Stimulated activated CD4-positive, alpha-beta T cell treated with anti-CD3 and anti-CD28 coated beads, TNF-alpha, amount 100 ng/mL, for 48 hours (primary cell): Measurements from ENCODE around the gene SLC12A2.

Source experiments
- DNase-seq, 3 donors: peaks; one replicate each; pipeline ENCODE4 v3.0.0-alpha.2; 2020; ENCODE audit warnings: low read depth in 3 of 3

Gene SLC12A2

GRCh38 chr5:128097224-128097623, 13.7 kb downstream of the SLC12A2 start:
- DNase-seq = no peak

- no peak for DNase-seq
Observed at GRCh38 chr5:128097781-128098180, 14.2 kb downstream of the SLC12A2 start.

- no peak for DNase-seq
Observed at GRCh38 chr5:128099944-128100343, 16.4 kb downstream of the SLC12A2 start.

GRCh38 chr5:128100860-128101557, 17.4 kb downstream of the SLC12A2 start:
- DNase-seq = no peak

- no peak for DNase-seq
Observed at GRCh38 chr5:128101676-128102075, 18.1 kb downstream of the SLC12A2 start.

- DNase-seq = no peak
Observed at GRCh38 chr5:128105203-128105602, 21.6 kb downstream of the SLC12A2 start.

GRCh38 chr5:128109138-128109537, 25.6 kb downstream of the SLC12A2 start:
- DNase-seq = no peak

GRCh38 chr5:128109766-128110165, 26.2 kb downstream of the SLC12A2 start:
- no peak for DNase-seq

GRCh38 chr5:128111818-128112448, 28.4 kb downstream of the SLC12A2 start:
- DNase-seq = no peak

- DNase-seq = no peak
Observed at GRCh38 chr5:128116445-128116844, 32.9 kb downstream of the SLC12A2 start.

GRCh38 chr5:128118214-128118613, 34.6 kb downstream of the SLC12A2 start:
- DNase-seq = no peak

- no peak for DNase-seq
Observed at GRCh38 chr5:128121651-128122050, 38.1 kb downstream of the SLC12A2 start.

GRCh38 chr5:128123936-128124335, 40.4 kb downstream of the SLC12A2 start:
- no peak for DNase-seq

- DNase-seq = no peak
Observed at GRCh38 chr5:128126241-128126640, 42.7 kb downstream of the SLC12A2 start.

GRCh38 chr5:128132499-128132898, 48.9 kb downstream of the SLC12A2 start:
- no peak for DNase-seq

- no peak for DNase-seq
Observed at GRCh38 chr5:128135286-128135685, 51.7 kb downstream of the SLC12A2 start.

GRCh38 chr5:128143911-128144310, 60.3 kb downstream of the SLC12A2 start:
- DNase-seq = no peak

GRCh38 chr5:128144491-128144890, 60.9 kb downstream of the SLC12A2 start:
- no peak for DNase-seq

GRCh38 chr5:128146671-128147070, 63.1 kb downstream of the SLC12A2 start:
- no peak for DNase-seq

GRCh38 chr5:128154943-128155342, 71.4 kb downstream of the SLC12A2 start:
- DNase-seq = no peak

- DNase-seq = no peak
Observed at GRCh38 chr5:128155776-128156175, 72.2 kb downstream of the SLC12A2 start.

- DNase-seq = no peak
Observed at GRCh38 chr5:128156521-128156920, 73.0 kb downstream of the SLC12A2 start.

GRCh38 chr5:128158342-128158741, 74.8 kb downstream of the SLC12A2 start:
- DNase-seq = no peak

GRCh38 chr5:128163991-128164390, 80.4 kb downstream of the SLC12A2 start:
- no peak for DNase-seq
